NCI-H1436 treated with DMSO at 0.1 percent for 48 hours (cell line): Measurements from ENCODE around the gene ACAD8.

Experiments
- DNase-seq: peaks from one replicate; lab custom pipeline; 2025; lab: John Stamatoyannopoulos, UW

The ACAD8 gene

GRCh38 chr11:134291196-134291595 lies 37.8 kb downstream of the ACAD8 start:
- no peak for DNase-seq

- DNase-seq: no peak
These were observed 39.3 kb downstream of the ACAD8 start for GRCh38 chr11:134292661-134293060.

GRCh38 chr11:134293119-134294113 lies 40.0 kb downstream of the ACAD8 start:
- DNase-seq: no peak

GRCh38 chr11:134294664-134295063 lies 41.3 kb downstream of the ACAD8 start:
- no peak for DNase-seq

- no peak for DNase-seq
These were observed 58.9 kb downstream of the ACAD8 start for GRCh38 chr11:134312223-134312622.

DNA sequence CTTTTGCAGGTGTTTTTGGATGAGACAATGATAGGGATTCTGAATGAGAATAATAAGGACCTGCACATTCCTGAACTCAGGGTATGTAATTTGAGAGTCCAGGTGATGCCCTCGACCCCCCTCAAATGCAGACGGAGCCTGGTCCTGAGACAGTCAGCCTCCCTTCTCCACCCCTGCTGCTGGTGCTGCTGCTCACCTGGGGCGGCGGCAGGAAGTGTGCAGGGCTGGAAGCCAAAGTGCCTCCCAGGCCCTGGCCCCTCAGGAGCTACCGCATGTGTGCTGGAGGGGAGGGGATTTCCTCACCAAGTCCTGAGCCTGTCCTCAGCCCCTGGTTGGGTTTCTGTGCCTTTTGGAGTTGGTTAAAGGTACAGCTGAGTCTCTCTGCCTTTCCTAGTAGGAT lies 59.4 kb downstream of the ACAD8 start:
- no peak for DNase-seq

- DNase-seq: no peak
These were observed 60.0 kb downstream of the ACAD8 start for GRCh38 chr11:134313379-134313778.

- no peak for DNase-seq
These were observed 60.6 kb downstream of the ACAD8 start for GRCh38 chr11:134313821-134314607.
